ENCODE data around the gene OR10K2. TPM values are rescaled to one million over a fixed set of nuclear protein-coding genes. Genes with fewer than 3 reads are reported as not detected.
"Not testable (repeated sequence)": the region's sequence is repeated elsewhere in the genome, so short reads cannot be mapped to it uniquely, and the experiment has no call there.

OR10K2 gene
- total RNA-seq, 1 experiment from 2014 or later: not detected

GRCh38 chr1:158398818-158399514 lies 27.1 kb downstream of the OR10K2 start, which contains the start of gene OR10T2:
Gene OR10T2 (minus strand): TSS chr1:158399466. CDS start chr1:158399466, 0 bp downstream.
- Histone ChIP-seq H3K27ac (peak within 1 kb of the TSS; percentile 69), H3K36me3 (no peaks in the 10 kb centered on the region), H3K9me3 (replicated peaks) (no peaks in the 10 kb centered on the region), H3K4me3 (no peak within 1 kb of the TSS), H3K4me1 (peaks cover 13% of the 10 kb centered on the region; the same call in 1 of the 2 replicates), H3K27me3 (no peaks in the 10 kb centered on the region; the same call in 1 of the 2 replicates)
- DNase-seq: peak; percentile 50 to 74

GRCh38 chr1:158396646-158397045 lies 29.4 kb downstream of the OR10K2 start:
- no peak overlapping the region for H3K27ac ChIP-seq
- no peak for DNase-seq
- no peaks in the 10 kb centered on the region for H3K36me3 ChIP-seq
- H3K4me3 ChIP-seq: no peak overlapping the region
- peaks cover 13% of the 10 kb centered on the region; the same call in 1 of the 2 replicates for H3K4me1 ChIP-seq
- H3K9me3 ChIP-seq (replicated peaks): no peaks in the 10 kb centered on the region
- H3K27me3 ChIP-seq: no peaks in the 10 kb centered on the region; the same call in 1 of the 2 replicates

GRCh38 chr1:158393476-158393875 lies 32.6 kb downstream of the OR10K2 start:
- Histone ChIP-seq H3K4me3 (no peak overlapping the region), H3K27me3 (no peaks in the 10 kb centered on the region), H3K27ac (no peak overlapping the region), H3K4me1 (peaks cover under 1% of the 10 kb centered on the region; the same call in 1 of the 2 replicates), H3K9me3 (replicated peaks) (no peaks in the 10 kb centered on the region), H3K36me3 (no peaks in the 10 kb centered on the region)
- no peak for DNase-seq

- no peak for DNase-seq
- H3K9me3 ChIP-seq (replicated peaks): no peaks in the 10 kb centered on the region
- no peak overlapping the region for H3K27ac ChIP-seq
- no peaks in the 10 kb centered on the region for H3K4me1 ChIP-seq
- H3K36me3 ChIP-seq: no peaks in the 10 kb centered on the region
- no peaks in the 10 kb centered on the region for H3K27me3 ChIP-seq
- H3K4me3 ChIP-seq: no peak overlapping the region
Measured at GRCh38 chr1:158391099-158391498, 34.9 kb downstream of the OR10K2 start.

- no peak overlapping the region for H3K4me3 ChIP-seq
- no peaks in the 10 kb centered on the region for H3K9me3 ChIP-seq (replicated peaks)
- H3K4me1 ChIP-seq: no peaks in the 10 kb centered on the region
- DNase-seq: no peak
- no peaks in the 10 kb centered on the region for H3K27me3 ChIP-seq
- no peaks in the 10 kb centered on the region for H3K36me3 ChIP-seq
- no peak overlapping the region for H3K27ac ChIP-seq
Measured at GRCh38 chr1:158390331-158390730, 35.7 kb downstream of the OR10K2 start.

GRCh38 chr1:158374860-158375259 lies 51.2 kb downstream of the OR10K2 start:
- Histone ChIP-seq H3K4me1 (no peaks in the 10 kb centered on the region), H3K27ac (no peak overlapping the region), H3K9me3 (replicated peaks) (no peaks in the 10 kb centered on the region), H3K27me3 (no peaks in the 10 kb centered on the region), H3K4me3 (no peak overlapping the region), H3K36me3 (no peaks in the 10 kb centered on the region)
- DNase-seq: no peak

- not testable (repeated sequence) for H3K4me3 ChIP-seq; DNase-seq; H3K36me3 ChIP-seq; H3K9me3 ChIP-seq (replicated peaks); H3K27me3 ChIP-seq; H3K27ac ChIP-seq; H3K4me1 ChIP-seq
Measured at GRCh38 chr1:158374101-158374500, 51.9 kb downstream of the OR10K2 start.

- no peaks in the 10 kb centered on the region for H3K4me1 ChIP-seq
- H3K27ac ChIP-seq: no peak overlapping the region
- H3K27me3 ChIP-seq: no peaks in the 10 kb centered on the region
- H3K4me3 ChIP-seq: no peak overlapping the region
- H3K36me3 ChIP-seq: no peaks in the 10 kb centered on the region
- H3K9me3 ChIP-seq (replicated peaks): no peaks in the 10 kb centered on the region
- DNase-seq: no peak
Measured at GRCh38 chr1:158371188-158371953, 54.7 kb downstream of the OR10K2 start.

Other genes starting within 250 kb of the OR10K2 start
- not detected in 2 replicates for gene CD1D, start 245.3 kb downstream of the OR10K2 start, total RNA-seq (2014; rRNA removed; shearing (Covaris generic))
- gene CD1A, start 171.8 kb downstream of the OR10K2 start, total RNA-seq (2014; rRNA removed; shearing (Covaris generic)): not detected in 2 replicates
- gene CD1C, start 136.3 kb downstream of the OR10K2 start, total RNA-seq (2014; rRNA removed; shearing (Covaris generic)): not detected in 2 replicates
- gene CD1B, start 94.7 kb downstream of the OR10K2 start, total RNA-seq (2014; rRNA removed; shearing (Covaris generic)): 0.13 TPM in 1 of 2 replicates, not detected in the other
- gene CD1E, start 72.3 kb downstream of the OR10K2 start, total RNA-seq (2014; rRNA removed; shearing (Covaris generic)): 0.10 and 0.34 TPM in 2 replicates
- gene OR10T2, start 26.8 kb downstream of the OR10K2 start, total RNA-seq (2014; rRNA removed; shearing (Covaris generic)): not detected in 2 replicates
- gene OR10K1, start 35.6 kb upstream of the OR10K2 start, total RNA-seq (2014; rRNA removed; shearing (Covaris generic)): not detected in 2 replicates
- not detected in 2 replicates for gene OR10R2, start 46.0 kb upstream of the OR10K2 start, total RNA-seq (2014; rRNA removed; shearing (Covaris generic))
- not detected in 2 replicates for gene OR6Y1, start 128.2 kb upstream of the OR10K2 start, total RNA-seq (2014; rRNA removed; shearing (Covaris generic))
- gene OR6P1, start 144.3 kb upstream of the OR10K2 start, total RNA-seq (2014; rRNA removed; shearing (Covaris generic)): not detected in 2 replicates
- not detected in 2 replicates for gene OR10X1, start 153.7 kb upstream of the OR10K2 start, total RNA-seq (2014; rRNA removed; shearing (Covaris generic))
- not detected in 2 replicates for gene OR10Z1, start 179.0 kb upstream of the OR10K2 start, total RNA-seq (2014; rRNA removed; shearing (Covaris generic))

Measured in SJCRH30 (cell line).